IMR-90 (cell line): ENCODE data around the gene SSBP3. TPM values are rescaled to one million over a fixed set of nuclear protein-coding genes. Genes with fewer than 3 reads are reported as not detected.

ENCODE experiments used
- ATAC-seq: fragments of 200-7000 bp; cut with Tn5 transposase; 2 replicates; pipeline ENCODE4 v1.9.1; 2020; ENCODE audit warnings: low read depth, mild to moderate bottlenecking, moderate library complexity
- BruUV-seq: library from RNA; stranded (reverse); fragments of 400-500 nt; replicated peaks from 2 replicates; lab custom pipeline; 2021; lab: Mats Ljungman, UMichigan
- CTCF ChIA-PET: fragments of 300-600 bp; formaldehyde crosslinking; extraction: SDS; loops from one replicate; lab custom pipeline; 2021; ENCODE audit warnings: antibody characterized with exemption; lab: Yijun Ruan, JAX
- POLR2A ChIA-PET: fragments of 300-600 bp; sonication (Branson Sonifier 250); formaldehyde crosslinking; loops from one replicate; lab custom pipeline; 2022; ENCODE audit warnings: antibody characterized with exemption; ENCODE audit not compliant: unreplicated experiment; lab: Charles Lee
- DNase-seq: peaks from one replicate; pipeline ENCODE4 v3.0.0; 2013
- H2AFZ ChIP-seq: replicated peaks from 2 replicates; pipeline ENCODE3; 2013; ENCODE audit warnings: low read length, mild to moderate bottlenecking; ENCODE audit not compliant: poor library complexity
- H2AK5ac ChIP-seq: 2 replicates; pipeline ENCODE4 v1.6.1; 2013; ENCODE audit warnings: low read depth, low read length, inconsistent platforms
- H2AK9ac ChIP-seq: replicated peaks from 2 replicates; pipeline ENCODE3; 2013; ENCODE audit warnings: mild to moderate bottlenecking, low read depth, low read length, moderate library complexity; ENCODE audit not compliant: poor library complexity
- H2BK120ac ChIP-seq: 2 replicates; pipeline ENCODE4 v1.6.1; 2013; ENCODE audit warnings: low read depth, low read length, inconsistent platforms
- H2BK15ac ChIP-seq: 3 replicates; pipeline ENCODE4 v1.6.1; 2013; ENCODE audit warnings: low read depth, low read length, inconsistent platforms
- H2BK20ac ChIP-seq: 2 replicates; pipeline ENCODE4 v1.6.1; 2013; ENCODE audit warnings: low read depth, mild to moderate bottlenecking, inconsistent platforms, low read length, moderate library complexity
- H2BK5ac ChIP-seq: 2 replicates; pipeline ENCODE4 v1.6.1; 2013; ENCODE audit warnings: mild to moderate bottlenecking, low read depth, low read length, inconsistent platforms; ENCODE audit not compliant: poor library complexity, severe bottlenecking
- H3K14ac ChIP-seq: replicated peaks from 2 replicates; pipeline ENCODE4 v1.6.1; 2013; ENCODE audit warnings: low read depth, low read length, inconsistent platforms
- H3K18ac ChIP-seq: 2 replicates; pipeline ENCODE4 v1.6.1; 2013; ENCODE audit warnings: low read depth, low read length, control low read depth
- H3K23ac ChIP-seq: 2 replicates; pipeline ENCODE4 v1.6.1; 2013; ENCODE audit warnings: low read depth, low read length, inconsistent platforms
- H3K27ac ChIP-seq: 2 replicates; pipeline ENCODE4 v1.5.1; 2013; ENCODE audit warnings: mild to moderate bottlenecking, control low read depth, low read length; ENCODE audit not compliant: insufficient read depth
- H3K27me3 ChIP-seq: 2 replicates; pipeline ENCODE4 v1.6.1; 2013; ENCODE audit warnings: low read length; ENCODE audit not compliant: control insufficient read depth, insufficient read depth
- H3K36me3 ChIP-seq: 2 replicates; pipeline ENCODE4 v1.6.1; 2013; ENCODE audit warnings: low read length, mixed read lengths; ENCODE audit not compliant: control insufficient read depth, insufficient read depth
- H3K4ac ChIP-seq: 2 replicates; pipeline ENCODE4 v1.6.1; 2013; ENCODE audit warnings: low read depth, low read length, inconsistent platforms
- H3K4me1 ChIP-seq: 2 replicates; pipeline ENCODE4 v1.6.1; 2013; ENCODE audit warnings: low read length, mixed read lengths; ENCODE audit not compliant: control insufficient read depth, insufficient read depth
- H3K4me2 ChIP-seq: 2 replicates; pipeline ENCODE4 v1.6.1; 2013; ENCODE audit warnings: low read depth, mild to moderate bottlenecking, control low read depth, low read length, moderate library complexity
- H3K4me3 ChIP-seq: 2 replicates; pipeline ENCODE4 v1.5.1; 2013; ENCODE audit warnings: low read depth, mild to moderate bottlenecking, control low read depth, low read length, moderate library complexity; ENCODE audit not compliant: insufficient read depth
- H3K56ac ChIP-seq: 2 replicates; pipeline ENCODE4 v1.6.1; 2013; ENCODE audit warnings: low read length, inconsistent platforms; ENCODE audit not compliant: insufficient read depth; ENCODE audit errors: extremely low read depth
- H3K79me1 ChIP-seq, 2 experiments: 2 replicates each; pipeline ENCODE4 v1.6.1; 2013; ENCODE audit warnings: low read length in 2 of 2, inconsistent platforms in 1 of 2, low read depth in 1 of 2
- H3K9ac ChIP-seq: 2 replicates; pipeline ENCODE4 v1.6.1; 2013; ENCODE audit warnings: low read depth, low read length, control low read depth
- H3K9me1 ChIP-seq: 2 replicates; pipeline ENCODE4 v1.6.1; 2013; ENCODE audit warnings: low read length, inconsistent platforms; ENCODE audit not compliant: insufficient read depth
- H3K9me3 ChIP-seq: 2 replicates; pipeline ENCODE4 v1.6.1; 2013; ENCODE audit warnings: low read length; ENCODE audit not compliant: control insufficient read depth, insufficient read depth
- H4K20me1 ChIP-seq: 2 replicates; pipeline ENCODE4 v1.6.1; 2013; ENCODE audit warnings: low read length, inconsistent platforms; ENCODE audit not compliant: insufficient read depth
- H4K5ac ChIP-seq: 2 replicates; pipeline ENCODE4 v1.6.1; 2013; ENCODE audit warnings: mild to moderate bottlenecking, low read depth, low read length, control low read depth
- H4K8ac ChIP-seq, 2 experiments: 2 replicates each; pipeline ENCODE4 v1.6.1; 2013; ENCODE audit warnings: low read depth in 2 of 2, low read length in 2 of 2, control low read depth in 1 of 2, inconsistent platforms in 1 of 2
- H4K91ac ChIP-seq: 2 replicates; pipeline ENCODE4 v1.6.1; 2013; ENCODE audit warnings: low read depth, low read length, inconsistent platforms; ENCODE audit not compliant: insufficient read depth
- NFE2L2 ChIP-seq: fragments of 150-350 bp; IDR thresholded peaks from 2 replicates; pipeline ENCODE4 v1.6.1; 2016; ENCODE audit warnings: low read depth, mild to moderate bottlenecking, low read length
- RCOR1 ChIP-seq: IDR thresholded peaks from 2 replicates; pipeline ENCODE4 v1.6.1; 2012; ENCODE audit warnings: mild to moderate bottlenecking, low read length, improper control_type of control experiment; ENCODE audit not compliant: insufficient replicate concordance
- SMC3 ChIP-seq: fragments of 150-350 bp; IDR thresholded peaks from 2 replicates; pipeline ENCODE4 v1.6.1; 2016; ENCODE audit warnings: low read depth, mild to moderate bottlenecking, antibody characterized with exemption, low read length, moderate library complexity
- WGBS, 2 experiments: methylation state at CpG; one replicate each; pipeline versions ENCODE4 v1.1.5 to v1.1.7; 2013; ENCODE audit warnings: missing lambda C conversion rate in 2 of 2; ENCODE audit not compliant: insufficient read length in 1 of 2; ENCODE audit errors: extremely low coverage in 2 of 2; 5-methylcytosine and 5-hydroxymethylcytosine counted together
- dilution Hi-C: fragments of 300-500 bp; cut with HindIII; formaldehyde crosslinking; loops from one replicate; pipeline ENCODE4 v1.14.3; 2018; ENCODE audit warnings: low sequenced_read_pairs; ENCODE audit not compliant: unreplicated experiment
- in situ Hi-C: fragments of 300-500 bp; cut with MboI; formaldehyde crosslinking; loops from 3 replicates; pipeline ENCODE4 v1.14.3; 2019; ENCODE audit warnings: low sequenced_read_pairs, inconsistent platforms, mixed read lengths
- intact Hi-C: fragments of 100-400 bp; cut with micrococcal nuclease; formaldehyde crosslinking; loops from 2 replicates; pipeline ENCODE4 v1.10.0; 2022
- polyA plus RNA-seq, 3 experiments: library from polyadenylated mRNA; depleted of rRNA; stranded (reverse); fragments of >200 nt; gene quantifications; 2 replicates each; pipeline ENCODE4 v1.2.3, GENCODE V29; 2012; ENCODE audit warnings: low replicate concordance in 1 of 3
- total RNA-seq: library from RNA; depleted of rRNA; stranded (reverse); fragments of >200 nt; gene quantifications from 2 replicates; pipeline ENCODE4 v1.2.3, GENCODE V29; 2012

SSBP3 gene
- total and polyA plus RNA-seq, 2 of the 4 experiments (the other 2 are of a cell fraction), result 10.9 to 39.6 TPM

GRCh38 chr1:54362881-54363340 is 43.3 kb downstream of the SSBP3 start:
- H2AK9ac ChIP-seq, result no peak overlapping the region
- H2BK15ac ChIP-seq, result no peak overlapping the region
- dilution Hi-C loops, result no loop called here
- no peak overlapping the region for H3K18ac ChIP-seq
- peaks cover 20% of the 10 kb centered on the region for H3K4me1 ChIP-seq
- peak overlapping the region; percentile 1; the same call in 1 of the 2 replicates for H2BK120ac ChIP-seq
- H3K36me3 ChIP-seq, result peaks cover 8% of the 10 kb centered on the region
- POLR2A ChIA-PET, result no interaction called here
- no peaks in the 10 kb centered on the region for H3K9me3 ChIP-seq
- no peak overlapping the region for H2BK5ac ChIP-seq
- no peak overlapping the region for H3K56ac ChIP-seq
- TF ChIP-seq SMC3, result no peak
- 0 out of 2 replicates have a peak, but pooled peaks have one; percentile 16 for TF ChIP-seq NFE2L2
- TF ChIP-seq RCOR1, result peak; percentile 65
- peaks cover 38% of the 10 kb centered on the region for H4K20me1 ChIP-seq
- H3K4me2 ChIP-seq, result peak overlapping the region; percentile 20
- DNase-seq, result peak; percentile 33
- no peak overlapping the region for H2AK5ac ChIP-seq
- peak overlapping the region; percentile 34; the same call in 1 of the 2 replicates for H3K4ac ChIP-seq
- no peak overlapping the region for H2BK20ac ChIP-seq
- 0 out of 2 replicates have a peak overlapping the region, but pooled peaks have one; percentile 14 for H4K5ac ChIP-seq
- no peak overlapping the region for H3K27ac ChIP-seq
- peak; percentile 64 for ATAC-seq
- H2AFZ ChIP-seq, result no peak overlapping the region
- BruUV-seq, result no TSS peak
- no peak overlapping the region for H3K4me3 ChIP-seq
- H3K14ac ChIP-seq, result peak overlapping the region; percentile 65; the same call in 1 of the 2 replicates
- peaks cover 26% of the 10 kb centered on the region for H3K9me1 ChIP-seq
- WGBS, 2 experiments, result no CpG with 5 or more reads among the region's 2 CpGs
- CTCF ChIA-PET, result no interaction called here
- intact Hi-C loops, result no loop called here
- H4K8ac ChIP-seq, result peak overlapping the region in 1 of 2 experiments; percentile 3; a peak in 1 of 4 replicates
- no peaks in the 10 kb centered on the region for H3K27me3 ChIP-seq
- peaks cover 54 to 89% of the 10 kb centered on the region in 2 experiments for H3K79me1 ChIP-seq
- H3K23ac ChIP-seq, result no peak overlapping the region
- no peak overlapping the region; the same call in 1 of the 2 replicates for H4K91ac ChIP-seq
- no peak overlapping the region for H3K9ac ChIP-seq
- in situ Hi-C loops, result no loop called here
